GM21360 (cell line): ENCODE data around the gene GRK4.
"Not testable (repeated sequence)": the region's sequence is repeated elsewhere in the genome, so short reads cannot be mapped to it uniquely, and the experiment has no call there.

ENCODE experiments used
- ATAC-seq: cut with Tn5 transposase; IDR thresholded peaks from one replicate; pipeline ENCODE4 v1.9.1; 2021; ENCODE audit warnings: mild to moderate bottlenecking, moderate library complexity; ENCODE audit not compliant: unreplicated experiment

GRK4 gene

GRCh38 chr4:2963175-2963965 lies at the start of gene GRK4, which contains the start of gene NOP14:
Gene GRK4, plus strand, starts transcription at chr4:2963571. Its CDS starts 500 bp downstream, at chr4:2964071.
Gene NOP14, minus strand, starts transcription at chr4:2963406. Its CDS starts 87 bp downstream, at chr4:2963319.
- peak; percentile 83 for ATAC-seq

GRCh38 chr4:2914256-2915126 lies 48.9 kb upstream of the GRK4 start:
- peak; percentile 54 for ATAC-seq

DNA sequence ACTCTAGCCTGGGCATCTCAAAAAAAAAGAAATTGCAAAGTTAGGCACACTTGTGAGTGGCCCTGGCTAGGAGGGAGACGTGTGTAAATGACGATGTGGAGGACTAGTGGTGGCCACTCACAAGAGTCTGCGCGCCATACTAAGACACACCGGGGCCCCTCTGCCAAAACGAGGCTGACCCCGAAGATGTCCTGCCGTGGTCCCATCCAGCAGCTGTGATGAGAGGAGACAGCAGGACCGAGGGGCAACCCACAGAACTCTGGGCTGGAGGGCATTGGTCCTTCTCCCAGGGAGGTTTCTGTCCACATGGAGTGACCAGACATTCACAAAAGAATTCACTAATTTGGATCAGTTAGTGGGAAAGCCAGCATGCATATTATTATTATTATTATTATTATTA lies 47.6 kb upstream of the GRK4 start:
- ATAC-seq, result no peak

GRCh38 chr4:2916696-2917095 lies 46.7 kb upstream of the GRK4 start:
- ATAC-seq, result not testable (repeated sequence)

DNA sequence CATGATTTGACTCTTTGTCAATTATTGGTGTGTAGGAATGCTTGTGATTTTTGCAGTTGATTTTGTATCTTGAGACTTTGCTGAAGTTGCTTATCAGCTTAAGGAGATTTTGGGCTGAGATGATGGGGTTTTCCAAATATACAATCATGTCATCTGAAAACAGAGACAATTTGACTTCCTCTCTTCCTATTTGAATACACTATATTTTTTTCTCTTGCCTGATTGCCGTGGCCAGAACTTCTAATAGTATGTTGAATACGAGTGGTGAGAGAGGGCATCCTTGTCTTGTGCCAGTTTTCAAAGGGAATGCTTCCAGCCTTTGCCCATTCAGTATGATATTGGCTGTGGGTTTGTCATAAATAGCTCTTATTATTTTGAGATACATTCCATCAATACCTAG lies 45.1 kb upstream of the GRK4 start:
- ATAC-seq, result not testable (repeated sequence)

GRCh38 chr4:2918714-2919113 lies 44.7 kb upstream of the GRK4 start:
- ATAC-seq, result not testable (repeated sequence)

DNA sequence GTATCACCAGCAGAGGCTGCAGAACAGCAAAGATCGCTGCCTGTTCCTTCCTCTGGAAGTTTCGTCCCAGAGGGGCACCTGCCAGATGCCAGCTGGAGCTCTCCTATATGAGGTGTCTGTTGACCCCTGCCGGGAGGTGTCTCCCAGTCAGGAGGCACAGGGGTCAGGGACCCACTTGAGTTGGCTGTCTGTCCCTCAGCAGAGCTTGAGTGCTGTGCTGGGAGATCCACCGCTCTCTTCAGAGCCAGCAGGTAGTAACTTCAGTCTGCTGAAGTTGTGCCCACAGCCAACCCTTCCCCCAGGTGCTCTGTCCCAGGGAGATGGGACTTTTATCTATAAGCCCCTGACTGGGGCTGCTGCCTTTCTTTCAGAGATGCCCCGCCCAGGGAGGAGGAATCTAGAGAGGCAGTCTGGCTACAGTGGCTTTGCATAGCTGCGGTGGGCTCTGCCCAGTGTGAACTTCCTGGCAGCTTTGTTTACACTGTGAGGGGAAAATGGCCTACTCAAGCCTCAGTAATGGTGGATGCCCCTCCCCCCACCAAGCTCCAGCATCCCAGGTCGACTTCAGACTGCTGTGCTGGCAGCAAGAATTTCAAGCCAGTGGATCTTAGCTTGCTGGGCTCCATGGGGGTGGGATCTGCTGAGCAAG lies 40.8 kb upstream of the GRK4 start:
- not testable (repeated sequence) for ATAC-seq

DNA sequence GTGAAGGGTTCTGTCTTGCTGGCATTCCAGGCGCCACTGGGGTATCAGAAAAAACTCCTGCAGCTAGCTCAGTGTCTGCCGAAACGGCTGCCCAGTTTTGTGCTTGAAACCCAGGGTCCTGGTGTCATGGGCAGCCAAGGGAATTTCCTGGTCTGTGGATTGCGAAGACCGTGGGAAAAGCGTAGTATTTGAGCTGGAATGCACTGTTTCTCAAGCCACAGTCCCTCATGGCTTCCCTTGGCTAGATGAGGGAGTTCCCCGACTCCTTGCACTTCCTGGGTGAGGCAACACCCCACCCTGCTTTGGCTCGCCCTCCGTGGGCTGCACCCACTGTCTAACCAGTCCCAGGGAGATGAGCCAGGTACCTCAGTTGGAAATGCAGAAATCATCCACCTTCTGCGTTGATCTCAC lies 40.2 kb upstream of the GRK4 start:
- ATAC-seq, result no peak

DNA sequence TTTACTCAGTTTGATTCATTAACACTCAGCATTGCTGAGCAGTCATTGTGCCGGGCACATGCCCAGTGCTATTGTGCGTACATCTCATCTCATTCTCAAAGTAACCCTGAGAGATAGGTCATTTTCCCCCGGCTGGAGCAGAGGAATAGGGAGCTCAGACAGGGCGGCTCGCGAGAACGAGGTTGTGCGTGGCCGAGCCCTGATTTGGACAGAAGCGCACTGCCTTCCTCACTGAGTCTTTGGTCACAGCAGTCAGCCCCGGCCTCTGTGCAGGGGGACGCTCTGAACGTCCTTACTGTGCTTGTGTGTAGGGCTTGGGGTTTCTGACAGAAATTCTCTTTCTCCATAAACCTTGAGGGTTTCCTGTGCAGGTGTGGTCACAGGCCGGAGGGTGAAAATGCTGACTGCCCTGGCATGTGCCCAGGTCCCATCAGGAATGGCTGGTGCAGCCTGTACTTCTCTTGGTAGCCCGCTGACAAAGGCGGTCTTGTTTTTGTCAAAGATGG lies 39.6 kb upstream of the GRK4 start:
- ATAC-seq, result no peak

GRCh38 chr4:2924286-2924685 lies 39.1 kb upstream of the GRK4 start:
- ATAC-seq, result no peak

DNA sequence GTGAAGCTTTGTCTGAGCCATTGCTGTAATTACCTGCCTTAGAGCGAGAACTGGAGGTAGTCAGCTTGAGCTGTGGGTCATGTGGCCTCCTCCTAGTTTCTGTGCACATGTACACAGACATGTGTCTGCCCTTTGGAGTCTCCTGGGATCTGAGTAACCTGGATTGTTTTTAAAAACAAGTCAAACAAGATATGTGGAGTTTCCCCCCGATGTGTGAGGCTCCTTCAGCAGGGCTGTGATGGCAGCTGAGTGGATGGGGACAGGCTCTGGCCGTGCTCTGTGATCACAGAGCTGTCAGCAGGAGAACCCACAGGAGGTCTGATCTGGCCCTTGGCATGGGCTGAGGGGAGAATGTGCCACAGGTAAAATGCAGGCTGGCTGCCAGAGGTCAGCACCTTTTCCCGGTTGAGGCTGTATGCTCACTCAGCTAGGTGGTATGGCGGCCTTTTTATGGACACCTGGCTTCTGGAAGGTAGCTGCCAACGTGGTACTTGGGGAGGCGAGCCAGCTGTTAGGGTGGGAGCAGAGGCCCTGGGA lies 38.5 kb upstream of the GRK4 start:
- no peak for ATAC-seq

DNA sequence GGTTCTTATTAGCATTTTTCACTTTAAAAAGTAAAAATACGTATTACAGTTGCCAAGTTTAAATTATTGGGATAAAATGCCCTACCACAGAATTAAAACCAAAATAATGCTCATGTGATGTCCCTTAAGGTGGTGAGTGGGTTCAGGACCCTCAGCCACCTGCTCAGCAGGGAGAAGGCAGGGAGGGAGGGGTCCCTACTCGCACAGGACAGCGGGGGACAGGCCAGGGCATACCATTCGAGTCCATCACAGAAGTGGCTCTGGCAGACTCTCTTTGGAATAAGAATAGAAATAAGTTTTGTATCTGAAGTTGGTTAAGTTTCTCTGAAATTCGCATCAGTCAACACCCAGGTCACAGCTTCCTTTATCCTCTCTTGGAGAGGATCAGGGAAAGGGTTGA lies 37.9 kb upstream of the GRK4 start:
- no peak for ATAC-seq

GRCh38 chr4:2925931-2926860 lies 37.2 kb upstream of the GRK4 start:
- ATAC-seq, result no peak

- ATAC-seq, result no peak
Measured at GRCh38 chr4:2927016-2927695, 36.2 kb upstream of the GRK4 start.

DNA sequence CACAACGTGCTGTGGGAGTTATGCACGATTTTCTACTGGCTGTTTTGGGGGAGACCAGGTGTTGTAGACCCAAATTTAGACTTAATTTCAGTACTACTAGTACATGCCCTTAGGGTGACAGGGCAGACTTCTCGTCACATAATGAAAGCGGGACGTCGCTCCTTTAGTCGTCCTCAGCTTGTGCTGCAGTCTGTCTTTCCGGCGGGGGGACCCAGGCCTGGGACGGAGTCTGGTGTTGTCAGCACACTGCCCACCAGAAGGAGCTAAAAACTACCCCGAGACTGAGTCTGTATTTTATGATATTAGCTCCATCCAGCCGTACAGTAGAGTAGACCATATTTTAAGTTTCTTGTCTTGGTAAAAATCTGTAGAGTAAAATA lies 35.7 kb upstream of the GRK4 start:
- no peak for ATAC-seq

GRCh38 chr4:2928242-2929176 lies 34.9 kb upstream of the GRK4 start:
- ATAC-seq, result no peak

GRCh38 chr4:2929469-2929868 lies 33.9 kb upstream of the GRK4 start:
- ATAC-seq, result no peak

DNA sequence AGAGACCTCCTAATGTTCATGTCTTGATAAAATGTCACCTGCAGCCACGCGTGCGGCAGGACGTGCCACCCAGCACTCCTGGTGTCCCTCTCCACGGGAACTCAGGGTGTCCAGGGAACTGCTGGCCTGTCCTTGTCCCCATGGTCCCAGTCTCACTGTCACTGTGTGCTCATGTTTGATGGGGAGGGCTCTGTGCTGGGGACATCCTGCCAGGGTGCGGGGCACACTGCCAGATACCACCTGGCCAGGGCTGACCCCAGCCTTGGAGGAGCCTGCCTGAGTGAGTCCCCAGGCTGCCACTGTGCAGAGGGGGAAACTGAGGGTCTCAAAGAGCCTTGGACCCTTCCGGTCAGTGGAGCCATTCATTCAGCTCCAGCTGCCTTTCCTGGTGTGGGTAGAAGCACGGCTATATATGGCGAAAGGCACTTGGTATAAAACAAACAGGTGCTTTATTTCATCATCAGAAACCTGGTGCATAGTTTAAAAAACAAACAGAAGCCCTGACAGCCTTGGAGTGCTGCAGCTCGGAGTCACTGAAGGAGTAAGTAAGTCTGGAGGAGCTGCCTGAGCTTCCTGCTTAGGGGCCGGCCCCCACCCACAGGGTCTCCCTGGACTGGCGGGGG lies 33.1 kb upstream of the GRK4 start:
- ATAC-seq, result no peak
